GM12864 (cell line): ENCODE data around the gene MYNN.
A peak's percentile ranks its signal among the peaks of the same experiment; 100 is the strongest.

Experiments
- DNase-seq: peaks from one replicate; pipeline ENCODE4 v3.0.0-alpha.2; 2011; ENCODE audit warnings: low read depth
- H3K4me3 ChIP-seq: 2 replicates; pipeline ENCODE4 v1.5.1; 2011; ENCODE audit warnings: mild to moderate bottlenecking, low read depth, low read length, control low read depth
- TF ChIP-seq, protein P1 (sequence below): IDR thresholded peaks from 2 replicates; pipeline ENCODE4 v1.5.1; 2011; ENCODE audit warnings: low read depth, mild to moderate bottlenecking, moderate library complexity, low read length, control low read depth, inconsistent platforms; ENCODE audit errors: missing control alignments

Gene MYNN

DNA sequence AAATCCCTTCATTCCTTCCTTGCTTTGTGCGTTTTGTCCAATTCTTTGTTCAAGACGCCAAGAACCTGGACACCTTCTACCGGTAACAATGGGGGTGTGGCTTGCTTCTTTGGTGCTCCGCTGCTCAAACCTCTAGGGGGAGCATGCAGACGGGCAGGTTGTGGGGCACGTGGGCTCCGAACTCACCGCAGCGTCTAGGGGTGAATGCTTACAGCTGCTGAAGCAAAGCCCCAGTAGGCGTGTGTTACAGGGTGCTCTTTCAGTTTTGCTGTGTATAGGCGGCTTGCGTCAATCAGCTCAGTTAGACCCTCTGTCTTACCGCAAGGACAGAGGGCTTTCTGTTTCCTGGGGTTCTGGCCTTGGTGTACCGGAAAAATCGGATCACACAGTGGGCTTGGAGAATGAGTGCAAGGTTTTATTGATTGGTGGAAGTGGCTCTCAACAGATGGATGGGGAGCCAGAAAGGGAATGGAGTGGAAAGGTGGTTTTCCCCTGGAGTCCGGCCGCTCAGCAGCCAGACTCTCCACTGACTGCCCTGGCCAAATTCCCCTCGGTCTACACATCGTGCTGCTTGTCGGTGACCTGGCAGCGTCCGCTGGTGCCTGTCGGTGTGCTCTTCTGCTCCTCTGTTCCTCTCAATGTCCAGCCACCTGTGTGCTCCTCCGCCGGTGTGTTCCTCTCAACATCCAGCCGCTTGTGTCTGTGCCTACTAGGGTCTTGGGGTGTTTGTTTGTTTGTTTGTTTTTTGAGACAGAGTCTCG, 40.7 kb downstream of the MYNN start:
- TF ChIP-seq, protein P1, sequence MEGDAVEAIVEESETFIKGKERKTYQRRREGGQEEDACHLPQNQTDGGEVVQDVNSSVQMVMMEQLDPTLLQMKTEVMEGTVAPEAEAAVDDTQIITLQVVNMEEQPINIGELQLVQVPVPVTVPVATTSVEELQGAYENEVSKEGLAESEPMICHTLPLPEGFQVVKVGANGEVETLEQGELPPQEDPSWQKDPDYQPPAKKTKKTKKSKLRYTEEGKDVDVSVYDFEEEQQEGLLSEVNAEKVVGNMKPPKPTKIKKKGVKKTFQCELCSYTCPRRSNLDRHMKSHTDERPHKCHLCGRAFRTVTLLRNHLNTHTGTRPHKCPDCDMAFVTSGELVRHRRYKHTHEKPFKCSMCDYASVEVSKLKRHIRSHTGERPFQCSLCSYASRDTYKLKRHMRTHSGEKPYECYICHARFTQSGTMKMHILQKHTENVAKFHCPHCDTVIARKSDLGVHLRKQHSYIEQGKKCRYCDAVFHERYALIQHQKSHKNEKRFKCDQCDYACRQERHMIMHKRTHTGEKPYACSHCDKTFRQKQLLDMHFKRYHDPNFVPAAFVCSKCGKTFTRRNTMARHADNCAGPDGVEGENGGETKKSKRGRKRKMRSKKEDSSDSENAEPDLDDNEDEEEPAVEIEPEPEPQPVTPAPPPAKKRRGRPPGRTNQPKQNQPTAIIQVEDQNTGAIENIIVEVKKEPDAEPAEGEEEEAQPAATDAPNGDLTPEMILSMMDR, result peak; percentile 76
- DNase-seq, result peak; percentile 95
- peak overlapping the region; percentile 83 for H3K4me3 ChIP-seq

DNA sequence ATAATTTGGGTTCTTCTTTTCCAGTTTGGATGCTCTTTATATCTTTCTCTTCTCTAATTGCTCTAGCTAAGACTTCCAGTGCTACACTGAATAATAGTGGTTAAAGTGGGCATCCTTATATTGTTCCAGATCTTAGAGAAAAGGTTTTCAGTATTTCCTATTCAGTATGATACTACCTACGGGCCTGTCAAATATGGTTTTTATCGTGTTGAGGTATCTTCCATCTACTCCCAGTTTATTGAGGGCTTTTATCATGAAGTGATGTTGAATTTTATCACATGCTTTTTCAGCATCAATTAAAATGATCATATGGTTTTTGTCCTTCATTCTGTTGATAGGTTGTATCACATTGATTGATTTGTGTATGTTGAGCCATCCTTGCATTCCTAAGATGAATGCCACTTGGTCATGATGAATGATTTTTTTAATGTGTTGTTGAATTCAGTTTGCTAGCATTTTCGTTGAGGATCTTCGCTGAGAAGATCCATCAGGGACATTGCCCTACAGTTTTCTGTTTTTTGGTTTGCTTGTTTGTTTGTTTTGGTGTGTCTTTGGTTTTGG, 42.5 kb downstream of the MYNN start:
- DNase-seq, result no peak
- TF ChIP-seq, protein P1, result no peak
- no peak overlapping the region for H3K4me3 ChIP-seq

DNA sequence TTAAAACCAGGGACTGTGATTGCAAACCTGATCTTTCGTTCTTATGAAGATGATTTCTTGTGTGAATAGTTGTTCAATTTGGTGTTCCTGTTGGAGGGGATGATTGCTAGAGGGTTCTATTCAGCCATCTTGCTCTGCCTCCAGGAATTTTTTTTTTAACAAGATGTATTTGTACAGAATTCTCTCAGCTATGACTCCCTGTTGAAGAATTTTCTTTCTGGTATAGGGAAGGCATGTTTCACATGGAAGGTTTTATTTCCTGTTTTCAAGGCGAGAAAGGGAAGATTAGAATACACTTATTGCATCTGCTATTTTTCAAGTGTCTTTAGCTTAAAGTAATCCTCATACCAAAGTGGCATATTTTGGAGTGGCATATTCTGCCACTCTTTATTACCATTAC, 45.1 kb downstream of the MYNN start:
- TF ChIP-seq, protein P1, result no peak
- no peak overlapping the region for H3K4me3 ChIP-seq
- DNase-seq, result no peak

DNA sequence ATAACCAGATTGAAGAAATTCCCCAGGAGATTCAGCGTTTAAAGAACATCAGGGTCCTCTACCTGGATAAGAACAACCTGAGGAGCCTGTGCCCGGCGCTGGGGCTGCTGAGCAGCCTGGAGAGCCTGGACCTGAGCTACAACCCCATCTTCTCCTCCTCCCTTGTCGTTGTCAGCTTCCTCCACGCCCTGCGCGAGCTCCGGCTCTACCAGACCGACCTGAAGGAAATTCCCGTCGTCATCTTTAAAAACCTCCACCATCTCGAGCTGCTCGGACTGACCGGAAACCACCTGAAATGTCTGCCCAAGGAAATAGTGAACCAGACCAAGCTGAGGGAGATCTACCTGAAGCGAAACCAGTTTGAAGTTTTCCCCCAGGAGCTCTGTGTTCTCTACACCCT, 48.9 kb downstream of the MYNN start:
- TF ChIP-seq, protein P1, result no peak
- no peak overlapping the region for H3K4me3 ChIP-seq
- no peak for DNase-seq

DNA sequence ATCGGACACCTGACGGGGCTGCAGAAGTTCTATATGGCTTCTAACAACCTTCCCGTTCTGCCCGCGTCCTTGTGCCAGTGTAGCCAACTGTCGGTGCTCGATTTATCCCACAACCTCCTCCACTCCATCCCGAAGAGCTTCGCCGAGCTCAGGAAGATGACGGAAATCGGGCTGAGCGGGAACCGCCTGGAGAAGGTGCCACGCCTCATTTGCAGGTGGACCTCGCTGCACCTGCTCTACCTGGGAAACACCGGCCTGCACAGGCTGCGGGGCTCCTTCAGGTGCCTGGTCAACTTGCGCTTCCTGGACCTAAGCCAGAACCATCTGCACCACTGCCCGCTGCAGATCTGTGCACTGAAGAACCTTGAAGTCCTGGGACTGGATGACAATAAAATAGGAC, 49.3 kb downstream of the MYNN start:
- H3K4me3 ChIP-seq, result no peak overlapping the region
- DNase-seq, result no peak
- TF ChIP-seq, protein P1, result no peak

DNA sequence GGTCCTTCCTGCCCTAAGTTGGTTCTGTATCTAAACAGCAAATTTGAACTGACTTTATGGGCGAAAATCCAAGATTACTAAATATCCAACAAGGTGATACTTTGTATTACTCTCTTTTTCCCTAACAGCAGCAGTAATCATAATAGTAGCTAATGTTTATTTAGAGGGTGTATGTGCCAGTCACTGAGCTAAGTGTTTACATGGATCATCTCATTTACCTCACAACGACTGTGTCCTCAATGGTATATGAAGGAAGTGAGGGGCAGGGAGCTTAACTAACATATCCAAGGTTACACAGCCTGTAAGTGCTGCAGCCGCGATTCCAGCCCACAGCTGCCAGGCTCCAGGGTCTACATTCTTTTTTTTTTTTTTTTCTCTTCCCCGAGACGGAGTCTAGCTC, 49.8 kb downstream of the MYNN start:
- TF ChIP-seq, protein P1, result no peak
- H3K4me3 ChIP-seq, result no peak overlapping the region
- DNase-seq, result no peak

DNA sequence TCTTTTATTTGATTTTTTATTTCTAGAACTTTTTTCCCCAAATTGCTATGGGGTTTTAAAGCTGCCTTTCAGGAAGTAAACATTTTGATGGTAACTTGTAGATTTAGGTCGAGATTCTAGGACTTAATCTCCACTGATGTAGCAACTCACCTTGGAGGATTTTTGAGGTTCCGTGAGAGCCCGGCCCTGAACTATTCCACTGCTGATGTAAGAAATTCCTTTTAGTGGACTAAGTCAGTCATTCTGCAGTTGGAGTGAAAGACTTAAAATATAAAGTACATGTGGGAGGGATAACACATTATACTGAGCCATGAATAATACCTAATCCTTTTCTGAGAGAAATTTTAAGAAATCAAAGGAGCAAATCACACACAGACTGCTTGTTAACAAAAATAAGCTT, 52.1 kb downstream of the MYNN start:
- no peak overlapping the region for H3K4me3 ChIP-seq
- TF ChIP-seq, protein P1, result no peak
- no peak for DNase-seq
